ENCODE measurements around the gene GNG13.

DNA sequence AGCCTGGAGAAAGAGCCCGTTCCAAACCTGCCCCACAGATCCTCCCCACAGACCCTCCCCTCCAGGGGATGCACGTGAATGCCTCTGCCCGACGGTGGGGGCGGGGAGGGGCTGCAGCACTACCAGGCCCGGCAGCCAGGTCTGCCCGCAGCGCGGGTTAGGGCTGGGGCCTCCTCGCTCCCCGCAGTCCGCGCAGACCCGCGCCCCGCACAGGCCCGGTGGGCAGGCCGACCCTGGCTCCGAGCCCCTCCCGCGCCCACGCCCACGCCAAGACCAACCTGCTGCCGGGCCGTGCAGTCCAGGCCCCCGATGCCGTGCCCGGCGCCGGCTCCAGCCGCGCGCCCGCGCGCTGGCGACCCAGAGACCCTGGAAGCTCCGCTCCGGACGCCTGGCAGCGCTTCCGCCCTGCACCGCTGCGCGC, 12.5 kb downstream of the GNG13 start, which contains the start of gene RPUSD1:
- TF ChIP-seq EZH2phosphoT487 (IDR thresholded peaks at IDR 0.05; ENCODE audit: borderline replicate concordance, low read length): no peak
- TF ChIP-seq, protein P1, sequence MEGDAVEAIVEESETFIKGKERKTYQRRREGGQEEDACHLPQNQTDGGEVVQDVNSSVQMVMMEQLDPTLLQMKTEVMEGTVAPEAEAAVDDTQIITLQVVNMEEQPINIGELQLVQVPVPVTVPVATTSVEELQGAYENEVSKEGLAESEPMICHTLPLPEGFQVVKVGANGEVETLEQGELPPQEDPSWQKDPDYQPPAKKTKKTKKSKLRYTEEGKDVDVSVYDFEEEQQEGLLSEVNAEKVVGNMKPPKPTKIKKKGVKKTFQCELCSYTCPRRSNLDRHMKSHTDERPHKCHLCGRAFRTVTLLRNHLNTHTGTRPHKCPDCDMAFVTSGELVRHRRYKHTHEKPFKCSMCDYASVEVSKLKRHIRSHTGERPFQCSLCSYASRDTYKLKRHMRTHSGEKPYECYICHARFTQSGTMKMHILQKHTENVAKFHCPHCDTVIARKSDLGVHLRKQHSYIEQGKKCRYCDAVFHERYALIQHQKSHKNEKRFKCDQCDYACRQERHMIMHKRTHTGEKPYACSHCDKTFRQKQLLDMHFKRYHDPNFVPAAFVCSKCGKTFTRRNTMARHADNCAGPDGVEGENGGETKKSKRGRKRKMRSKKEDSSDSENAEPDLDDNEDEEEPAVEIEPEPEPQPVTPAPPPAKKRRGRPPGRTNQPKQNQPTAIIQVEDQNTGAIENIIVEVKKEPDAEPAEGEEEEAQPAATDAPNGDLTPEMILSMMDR (conservative IDR thresholded peaks at IDR 0.05; ENCODE audit: low read depth, low read length): no peak

All from PC-3 (cell line).